K562 (cell line): Measurements from ENCODE around the gene RPL10A. TPM values are rescaled to one million over a fixed set of nuclear protein-coding genes. Genes with fewer than 3 reads are reported as not detected.
A peak's percentile ranks its signal among the peaks of the same experiment; 100 is the strongest.

Source experiments
- ERF ChIP-seq: fragments of 450-650 bp; formaldehyde crosslinking; IDR thresholded peaks from 2 replicates; pipeline ENCODE4 v1.4.0; 2020; ENCODE audit warnings: mild to moderate bottlenecking, mixed read lengths
- POLR3G ChIP-seq: IDR thresholded peaks from 2 replicates; pipeline ENCODE4 v1.6.1; 2011; ENCODE audit not compliant: insufficient read length, insufficient replicate concordance; ENCODE audit errors: extremely low read depth
- RFX1 ChIP-seq: fragments of 450-650 bp; IDR thresholded peaks from 2 replicates; pipeline ENCODE4 v1.6.1; 2016; ENCODE audit warnings: mild to moderate bottlenecking, moderate library complexity
- ZBTB49 ChIP-seq: sonication (generic); formaldehyde crosslinking; IDR thresholded peaks from 2 replicates; pipeline ENCODE4 v1.8.0; 2022; ENCODE audit warnings: missing genetic modification reagents, mild to moderate bottlenecking, borderline replicate concordance
- polyA plus RNA-seq, 8 experiments: library from polyadenylated mRNA; depleted of rRNA in 4 of 8; stranded (reverse) in 5 of 8; unstranded in 3 of 8; fragments of >200 nt; fragmentation: Nextera tagmentation in 2 of 8; fragmentation: Illumina TruSeq in 1 of 8; extraction: Ambion mirVana in 2 of 8; extraction: Trizol in 1 of 8; gene quantifications; 2 replicates each; pipeline versions ENCODE4 v1.2.1 to v1.2.3, GENCODE V29; 2011 to 2014; ENCODE audit warnings: inconsistent platforms in 1 of 8, missing spikeins in 1 of 8
- total RNA-seq, 7 experiments: library from RNA; depleted of rRNA in 6 of 7; stranded (reverse); fragments of >200 nt in 6 of 7; fragmentation: Illumina TruSeq in 2 of 7; extraction: Trizol in 2 of 7; gene quantifications; 2 replicates each; pipeline versions ENCODE4 v1.2.1 to v1.2.3, GENCODE V29; 2011 to 2021; ENCODE audit warnings: low replicate concordance in 1 of 7

The RPL10A gene
- total and polyA plus RNA-seq, 9 of the 15 experiments (the other 6 are each of a cell fraction or from before 2014, with no cell fraction given) = 1,589 to 3,237 (median 2,116) TPM

GRCh38 chr6:35451354-35452182 is 16.6 kb upstream of the RPL10A start (continued):
- TF ChIP-seq ZBTB49 (CRISPR knock-in tag) = no peak
- 0 out of 2 replicates have a peak, but pooled peaks have one; percentile 28 for TF ChIP-seq ERF (CRISPR knock-in tag)
- TF ChIP-seq RFX1 = no peak
- no peak for TF ChIP-seq POLR3G
